ENCODE data around the gene CDH13. TPM values are rescaled to one million over a fixed set of nuclear protein-coding genes. Genes with fewer than 3 reads are reported as not detected.

CDH13 gene
- total RNA-seq, 1 experiment from 2014 or later = 49.3 TPM

DNA sequence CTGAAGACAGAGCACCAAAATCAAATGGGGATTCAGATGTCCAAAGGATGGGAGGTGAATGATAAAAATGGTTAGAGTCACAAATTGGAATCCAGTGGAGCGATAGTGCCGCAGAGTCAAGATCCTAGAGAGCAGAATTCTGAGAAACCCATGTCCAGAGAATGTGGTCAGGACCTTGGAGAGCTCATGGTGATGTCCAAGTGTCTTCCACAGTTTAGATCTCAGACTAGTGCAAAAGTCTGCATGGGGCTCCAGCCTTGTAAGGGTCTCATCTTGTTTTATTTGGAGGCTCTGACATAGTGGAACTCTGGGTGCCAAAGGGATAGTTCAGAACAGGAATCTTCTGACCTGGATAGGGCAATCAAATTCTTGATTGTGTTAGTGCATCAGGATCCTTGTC lies 935.1 kb downstream of the CDH13 start:
- Mint-ChIP-seq H3K4me1 (ENCODE audit: insufficient read depth, unreplicated experiment) (no peaks in the 10 kb centered on the region), H3K27me3 (ENCODE audit: insufficient read depth, unreplicated experiment) (no peaks in the 10 kb centered on the region), H3K4me3 (ENCODE audit: unreplicated experiment) (no peak overlapping the region), H3K36me3 (ENCODE audit: insufficient read depth, unreplicated experiment) (no peaks in the 10 kb centered on the region), H3K27ac (ENCODE audit: low read depth, unreplicated experiment) (no peak overlapping the region), H3K9me3 (ENCODE audit: unreplicated experiment) (no peaks in the 10 kb centered on the region)
- CTCF ChIA-PET = no interaction called here
- intact Hi-C loops (cut with micrococcal nuclease) = no loop called here
- peak; percentile 50 for DNase-seq (ENCODE audit: unreplicated experiment)
- BruUV-seq (replicated peaks) = no TSS peak
- POLR2A ChIA-PET = no interaction called here
- TF ChIP-seq, protein P1, sequence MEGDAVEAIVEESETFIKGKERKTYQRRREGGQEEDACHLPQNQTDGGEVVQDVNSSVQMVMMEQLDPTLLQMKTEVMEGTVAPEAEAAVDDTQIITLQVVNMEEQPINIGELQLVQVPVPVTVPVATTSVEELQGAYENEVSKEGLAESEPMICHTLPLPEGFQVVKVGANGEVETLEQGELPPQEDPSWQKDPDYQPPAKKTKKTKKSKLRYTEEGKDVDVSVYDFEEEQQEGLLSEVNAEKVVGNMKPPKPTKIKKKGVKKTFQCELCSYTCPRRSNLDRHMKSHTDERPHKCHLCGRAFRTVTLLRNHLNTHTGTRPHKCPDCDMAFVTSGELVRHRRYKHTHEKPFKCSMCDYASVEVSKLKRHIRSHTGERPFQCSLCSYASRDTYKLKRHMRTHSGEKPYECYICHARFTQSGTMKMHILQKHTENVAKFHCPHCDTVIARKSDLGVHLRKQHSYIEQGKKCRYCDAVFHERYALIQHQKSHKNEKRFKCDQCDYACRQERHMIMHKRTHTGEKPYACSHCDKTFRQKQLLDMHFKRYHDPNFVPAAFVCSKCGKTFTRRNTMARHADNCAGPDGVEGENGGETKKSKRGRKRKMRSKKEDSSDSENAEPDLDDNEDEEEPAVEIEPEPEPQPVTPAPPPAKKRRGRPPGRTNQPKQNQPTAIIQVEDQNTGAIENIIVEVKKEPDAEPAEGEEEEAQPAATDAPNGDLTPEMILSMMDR (IDR thresholded peaks at IDR 0.05; ENCODE audit: unreplicated experiment) = no peak

DNA sequence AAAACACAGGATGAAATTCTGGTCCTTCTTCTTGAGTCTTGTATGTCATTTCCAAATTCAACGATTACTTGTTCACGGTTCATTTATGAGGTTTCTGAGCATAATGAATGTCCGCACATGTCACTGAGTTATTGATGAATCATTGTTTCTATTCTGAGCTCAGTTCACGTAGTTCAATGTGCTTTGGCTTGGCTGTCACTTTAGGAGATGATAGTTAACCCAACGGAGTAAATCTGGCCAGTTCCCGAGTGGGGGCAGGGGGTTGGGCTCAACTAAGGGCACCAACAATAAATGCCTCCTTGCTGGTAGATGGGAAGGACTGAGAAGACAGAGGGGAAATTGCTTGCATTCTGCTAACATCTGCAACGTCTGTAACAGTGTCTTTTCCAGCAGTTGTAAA lies 941.6 kb downstream of the CDH13 start:
- ChIA-PET CTCF (no interaction called here), POLR2A (no interaction called here)
- DNase-seq (ENCODE audit: unreplicated experiment) = no peak
- peaks cover 6% of the 10 kb centered on the region for H3K36me3 Mint-ChIP-seq (ENCODE audit: insufficient read depth, unreplicated experiment)
- H3K4me1 Mint-ChIP-seq (ENCODE audit: insufficient read depth, unreplicated experiment) = no peaks in the 10 kb centered on the region
- TF ChIP-seq, protein P1 (IDR thresholded peaks at IDR 0.05; ENCODE audit: unreplicated experiment) = no peak
- H3K27me3 Mint-ChIP-seq (ENCODE audit: insufficient read depth, unreplicated experiment) = no peaks in the 10 kb centered on the region
- no TSS peak for BruUV-seq (replicated peaks)
- no peaks in the 10 kb centered on the region for H3K9me3 Mint-ChIP-seq (ENCODE audit: unreplicated experiment)
- no peak overlapping the region for H3K4me3 Mint-ChIP-seq (ENCODE audit: unreplicated experiment)
- intact Hi-C loops (cut with micrococcal nuclease) = no loop called here
- H3K27ac Mint-ChIP-seq (ENCODE audit: low read depth, unreplicated experiment) = no peak overlapping the region

DNA sequence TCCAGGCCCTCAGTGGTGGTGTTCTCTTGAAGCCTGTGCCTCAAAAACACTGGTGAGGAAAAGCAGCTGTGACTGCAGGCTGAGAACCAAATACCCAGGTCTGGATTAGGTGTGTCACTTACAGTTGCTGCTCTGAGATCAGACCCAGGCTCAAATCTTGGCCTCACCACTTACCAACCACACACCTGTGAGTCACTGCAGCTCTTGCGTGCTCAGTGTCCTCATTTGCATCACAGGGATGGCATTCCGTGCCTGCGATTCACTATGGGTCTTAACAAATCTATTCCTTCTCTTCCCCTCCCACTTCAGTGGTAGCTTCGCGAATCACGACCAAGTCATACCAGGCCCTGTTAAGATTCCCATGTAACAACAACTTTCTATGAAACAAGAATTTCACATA lies 947.6 kb downstream of the CDH13 start:
- no peaks in the 10 kb centered on the region for H3K27me3 Mint-ChIP-seq (ENCODE audit: insufficient read depth, unreplicated experiment)
- BruUV-seq (replicated peaks) = no TSS peak
- peaks cover 6% of the 10 kb centered on the region for H3K36me3 Mint-ChIP-seq (ENCODE audit: insufficient read depth, unreplicated experiment)
- no peak overlapping the region for H3K4me3 Mint-ChIP-seq (ENCODE audit: unreplicated experiment)
- H3K4me1 Mint-ChIP-seq (ENCODE audit: insufficient read depth, unreplicated experiment) = peaks cover 8% of the 10 kb centered on the region
- peaks cover 13% of the 10 kb centered on the region for H3K9me3 Mint-ChIP-seq (ENCODE audit: unreplicated experiment)
- H3K27ac Mint-ChIP-seq (ENCODE audit: low read depth, unreplicated experiment) = peak overlapping the region; percentile 9
- intact Hi-C loops (cut with micrococcal nuclease) = no loop called here
- ChIA-PET CTCF (no interaction called here), POLR2A (interaction anchor here (0.6 kb wide), 1 partner anchor 15 kb away, joined by 3 read pairs; no protein-coding TSS in a partner anchor)
- peak; percentile 81 for DNase-seq (ENCODE audit: unreplicated experiment)
- TF ChIP-seq, protein P1 (IDR thresholded peaks at IDR 0.05; ENCODE audit: unreplicated experiment) = no peak

DNA sequence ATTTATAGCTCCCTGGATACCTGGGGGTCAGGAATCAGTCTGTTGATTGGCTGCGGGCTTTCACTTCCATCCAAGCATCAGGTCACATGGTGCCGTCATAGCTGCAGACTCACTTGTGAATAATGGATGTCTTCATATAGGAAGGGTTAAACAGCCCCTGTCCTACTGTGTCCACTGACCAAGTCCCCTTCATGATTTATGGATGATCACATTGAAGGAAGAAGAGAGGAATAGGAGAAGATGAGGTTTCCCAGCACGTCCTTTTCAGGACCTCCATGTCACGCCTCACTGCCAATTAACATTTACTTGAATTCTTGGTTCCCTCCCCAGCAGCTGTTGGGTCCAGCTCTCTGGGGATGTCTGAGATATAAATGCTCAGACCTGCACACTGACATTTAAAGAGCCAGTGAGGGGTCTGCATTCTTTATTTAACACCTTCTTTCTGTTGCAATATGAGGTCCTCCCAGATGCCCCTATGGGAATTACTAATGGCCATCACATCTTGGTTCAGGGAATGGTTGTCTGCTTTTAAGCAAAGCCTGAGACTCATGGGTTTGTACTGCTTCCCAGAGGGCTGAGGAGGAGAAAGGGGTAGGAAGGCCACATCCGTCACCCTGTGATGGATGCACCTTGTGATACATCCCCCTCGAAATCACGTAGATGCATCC lies 950.4 kb downstream of the CDH13 start:
- intact Hi-C loops (cut with micrococcal nuclease) = no loop called here
- H3K36me3 Mint-ChIP-seq (ENCODE audit: insufficient read depth, unreplicated experiment) = no peaks in the 10 kb centered on the region
- BruUV-seq (replicated peaks) = no TSS peak
- no peak overlapping the region for H3K4me3 Mint-ChIP-seq (ENCODE audit: unreplicated experiment)
- ChIA-PET POLR2A (no interaction called here), CTCF (interaction anchor here (0.6 to 0.7 kb wide), 2 partner anchors 172 to 1414 kb away, joined by 3 read pairs; no protein-coding TSS in a partner anchor)
- no peak overlapping the region for H3K27ac Mint-ChIP-seq (ENCODE audit: low read depth, unreplicated experiment)
- H3K9me3 Mint-ChIP-seq (ENCODE audit: unreplicated experiment) = peaks cover 13% of the 10 kb centered on the region
- peaks cover 8% of the 10 kb centered on the region for H3K4me1 Mint-ChIP-seq (ENCODE audit: insufficient read depth, unreplicated experiment)
- no peak for DNase-seq (ENCODE audit: unreplicated experiment)
- no peaks in the 10 kb centered on the region for H3K27me3 Mint-ChIP-seq (ENCODE audit: insufficient read depth, unreplicated experiment)
- TF ChIP-seq, protein P1 (IDR thresholded peaks at IDR 0.05; ENCODE audit: unreplicated experiment) = no peak

Measured in MCF 10A (cell line).